ENCODE data around the gene TECTB.
"Not testable (repeated sequence)": the region's sequence is repeated elsewhere in the genome, so short reads cannot be mapped to it uniquely, and the experiment has no call there.

TECTB gene

DNA sequence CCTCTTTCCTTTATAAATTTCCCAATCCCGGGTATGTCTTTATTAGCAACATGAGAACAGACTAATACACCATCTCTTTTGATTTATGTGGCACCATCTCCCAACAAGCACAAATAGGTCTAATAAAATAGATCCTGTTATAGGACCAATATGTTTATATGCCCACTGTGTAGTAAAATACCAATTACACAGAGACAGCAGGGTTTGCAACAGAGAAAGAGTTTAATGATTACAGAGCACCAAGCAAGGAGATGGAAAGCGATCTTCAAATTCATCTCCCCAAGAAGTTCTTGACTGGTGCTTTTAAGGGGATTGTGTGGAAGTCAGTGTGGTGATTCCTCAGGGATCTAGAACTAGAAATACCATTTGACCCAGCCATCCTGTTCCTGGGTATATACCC is 33.5 kb upstream of the TECTB start:
- CTCF ChIA-PET, result no interaction called here
- H3K27ac ChIP-seq, result no peak overlapping the region
- DNase-seq (ENCODE audit: low spot score), result no peak
- TF ChIP-seq, protein P1, sequence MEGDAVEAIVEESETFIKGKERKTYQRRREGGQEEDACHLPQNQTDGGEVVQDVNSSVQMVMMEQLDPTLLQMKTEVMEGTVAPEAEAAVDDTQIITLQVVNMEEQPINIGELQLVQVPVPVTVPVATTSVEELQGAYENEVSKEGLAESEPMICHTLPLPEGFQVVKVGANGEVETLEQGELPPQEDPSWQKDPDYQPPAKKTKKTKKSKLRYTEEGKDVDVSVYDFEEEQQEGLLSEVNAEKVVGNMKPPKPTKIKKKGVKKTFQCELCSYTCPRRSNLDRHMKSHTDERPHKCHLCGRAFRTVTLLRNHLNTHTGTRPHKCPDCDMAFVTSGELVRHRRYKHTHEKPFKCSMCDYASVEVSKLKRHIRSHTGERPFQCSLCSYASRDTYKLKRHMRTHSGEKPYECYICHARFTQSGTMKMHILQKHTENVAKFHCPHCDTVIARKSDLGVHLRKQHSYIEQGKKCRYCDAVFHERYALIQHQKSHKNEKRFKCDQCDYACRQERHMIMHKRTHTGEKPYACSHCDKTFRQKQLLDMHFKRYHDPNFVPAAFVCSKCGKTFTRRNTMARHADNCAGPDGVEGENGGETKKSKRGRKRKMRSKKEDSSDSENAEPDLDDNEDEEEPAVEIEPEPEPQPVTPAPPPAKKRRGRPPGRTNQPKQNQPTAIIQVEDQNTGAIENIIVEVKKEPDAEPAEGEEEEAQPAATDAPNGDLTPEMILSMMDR (conservative IDR thresholded peaks at IDR 0.05; ENCODE audit: low read depth), result no peak
- POLR2A ChIA-PET (ENCODE audit: low non-redundant PET), result no interaction called here

- peak; percentile 50 for DNase-seq (ENCODE audit: low spot score)
- no peak overlapping the region for H3K27ac ChIP-seq
- ChIA-PET POLR2A (ENCODE audit: low non-redundant PET) (no interaction called here), CTCF (no interaction called here)
- TF ChIP-seq, protein P1 (conservative IDR thresholded peaks at IDR 0.05; ENCODE audit: low read depth), result no peak
These were observed 32.6 kb upstream of the TECTB start for GRCh38 chr10:112250555-112250954.

DNA sequence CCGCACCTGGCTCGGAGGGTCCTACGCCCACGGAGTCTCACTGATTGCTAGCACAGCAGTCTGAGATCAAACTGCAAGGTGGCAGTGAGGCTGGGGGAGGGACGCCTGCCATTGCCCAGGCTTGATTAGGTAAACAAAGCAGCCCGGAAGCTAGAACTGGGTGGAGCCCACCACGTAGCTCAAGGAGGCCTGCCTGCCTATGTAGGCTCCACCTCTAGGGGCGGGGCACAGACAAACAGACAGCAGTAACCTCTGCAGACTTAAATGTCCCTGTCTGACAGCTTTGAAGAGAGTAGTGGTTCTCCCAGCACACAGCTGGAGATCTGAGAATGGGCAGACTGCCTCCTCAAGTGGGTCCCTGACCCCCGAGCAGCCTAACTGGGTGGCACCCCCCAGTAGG is 32.0 kb upstream of the TECTB start:
- H3K27ac ChIP-seq; CTCF ChIA-PET; DNase-seq (ENCODE audit: low spot score); POLR2A ChIA-PET (ENCODE audit: low non-redundant PET): not testable (repeated sequence)

DNA sequence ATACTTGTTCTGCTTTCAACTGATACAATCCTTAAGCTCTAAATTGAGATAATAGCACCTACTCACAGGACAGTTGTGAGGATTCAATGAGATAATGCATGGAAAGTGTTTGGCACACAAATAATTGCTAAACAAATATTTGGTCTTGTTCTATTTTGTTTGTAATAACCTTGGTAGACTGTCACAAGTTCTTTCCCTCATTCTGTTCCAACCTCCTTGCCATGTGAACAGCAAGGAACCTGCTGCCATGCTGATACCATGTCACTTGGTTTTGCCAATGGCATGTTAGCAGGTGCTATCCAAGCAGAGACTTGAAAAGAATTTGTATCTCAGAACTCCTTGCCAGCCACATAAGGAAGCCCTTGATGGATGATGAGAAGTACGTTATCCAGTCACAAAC is 24.8 kb upstream of the TECTB start:
- H3K27ac ChIP-seq, result no peak overlapping the region
- POLR2A ChIA-PET (ENCODE audit: low non-redundant PET), result no interaction called here
- TF ChIP-seq, protein P1 (conservative IDR thresholded peaks at IDR 0.05; ENCODE audit: low read depth), result no peak
- DNase-seq (ENCODE audit: low spot score), result no peak
- CTCF ChIA-PET, result interaction anchor here (1.5 kb wide), 1 partner anchor 49 kb away, joined by 5 read pairs; no protein-coding TSS in a partner anchor

GRCh38 chr10:112259688-112260087 is 23.5 kb upstream of the TECTB start:
- no peak overlapping the region for H3K27ac ChIP-seq
- DNase-seq (ENCODE audit: low spot score), result no peak
- TF ChIP-seq, protein P1 (conservative IDR thresholded peaks at IDR 0.05; ENCODE audit: low read depth), result no peak
- ChIA-PET CTCF (no interaction called here), POLR2A (ENCODE audit: low non-redundant PET) (no interaction called here)

GRCh38 chr10:112260831-112261230 is 22.4 kb upstream of the TECTB start:
- TF ChIP-seq, protein P1 (conservative IDR thresholded peaks at IDR 0.05; ENCODE audit: low read depth), result no peak
- CTCF ChIA-PET, result no interaction called here
- H3K27ac ChIP-seq, result no peak overlapping the region
- POLR2A ChIA-PET (ENCODE audit: low non-redundant PET), result no interaction called here
- no peak for DNase-seq (ENCODE audit: low spot score)

GRCh38 chr10:112261281-112261822 is 21.8 kb upstream of the TECTB start:
- no peak for DNase-seq (ENCODE audit: low spot score)
- no peak overlapping the region for H3K27ac ChIP-seq
- ChIA-PET POLR2A (ENCODE audit: low non-redundant PET) (no interaction called here), CTCF (no interaction called here)
- TF ChIP-seq, protein P1 (conservative IDR thresholded peaks at IDR 0.05; ENCODE audit: low read depth), result no peak

Data from RWPE1 (cell line).